ENCODE measurements around the gene GARIN5B. TPM values are rescaled to one million over a fixed set of nuclear protein-coding genes. Genes with fewer than 3 reads are reported as not detected.

The GARIN5B gene
- total and polyA plus RNA-seq, 2 of the 8 experiments (the other 6 are each of a cell fraction or from before 2014, with no cell fraction given): 0.03 TPM; not detected in 1

- Histone ChIP-seq H2BK12ac (ENCODE audit: low read depth, low read length) (peak within 1 kb of the TSS; percentile 90; the same call in 1 of the 2 replicates), H3K23me2 (ENCODE audit: low read depth, low read length) (peaks cover 12% of the 10 kb centered on the region; the same call in 1 of the 2 replicates), H3K27ac (ENCODE audit: low read depth, low read length) (no peak within 1 kb of the TSS), H3K23ac (ENCODE audit: insufficient read length) (no peak within 1 kb of the TSS), H2AK5ac (ENCODE audit: low read depth, low read length) (no peak within 1 kb of the TSS; the same call in 1 of the 2 replicates), H3K79me1 (ENCODE audit: low read depth, low read length) (no peaks in the 10 kb centered on the region), H2BK20ac (ENCODE audit: low read length) (no peak within 1 kb of the TSS), H3K4me1 (replicated peaks in 1 of 4; ENCODE audit: control insufficient read depth in 3 of 4, insufficient read depth in 4 of 4, low read length in 3 of 4) (peaks cover under 1 to 35% (median 28%) of the 10 kb centered on the region in 4 experiments), H4K91ac (replicated peaks; ENCODE audit: insufficient read length, low read length) (peak within 1 kb of the TSS; percentile 15), H4K8ac (ENCODE audit: extremely low read depth, insufficient read depth, low read length) (peak within 1 kb of the TSS; percentile 62), H3K4ac (replicated peaks; ENCODE audit: insufficient read length, low read depth, low read length) (no peak within 1 kb of the TSS), H2AFZ (ENCODE audit: low read length) (no peak within 1 kb of the TSS; the same call in 1 of the 2 replicates), H3K4me3 (ENCODE audit: extremely low read depth in 1 of 4, insufficient read depth in 2 of 4, low read depth in 3 of 4, low read length in 4 of 4) (peak within 1 kb of the TSS; percentile 24 to 71 (median 47)), H3K36me3 (ENCODE audit: control insufficient read depth in 2 of 4, insufficient read depth in 4 of 4, low read length in 3 of 4) (no peaks in the 10 kb centered on the region), H3K27me3 (replicated peaks in 1 of 4; ENCODE audit: control insufficient read depth in 3 of 4, extremely low read depth in 1 of 4, insufficient read depth in 3 of 4, low read length in 3 of 4) (peaks cover 16 to 54% (median 44%) of the 10 kb centered on the region in 4 experiments), H3K9ac (replicated peaks in 1 of 4; ENCODE audit: extremely low read depth in 1 of 4, low read depth in 3 of 4, low read length in 3 of 4) (no peak within 1 kb of the TSS), H2BK15ac (ENCODE audit: low read length) (0 out of 2 replicates have a peak within 1 kb of the TSS, but pooled peaks have one; percentile 46), H2BK5ac (ENCODE audit: low read depth, low read length) (no peak within 1 kb of the TSS; the same call in 1 of the 2 replicates), H3K14ac (ENCODE audit: insufficient read length) (no peak within 1 kb of the TSS), H4K20me1 (replicated peaks in 1 of 2; ENCODE audit: control insufficient read depth in 1 of 2, insufficient read depth in 2 of 2, low read length in 2 of 2) (no peaks in the 10 kb centered on the region), H3K9me3 (ENCODE audit: insufficient read depth in 2 of 2, low read depth in 1 of 2, low read length in 1 of 2) (no peaks in the 10 kb centered on the region), H4K5ac (ENCODE audit: insufficient read length, low read depth, low read length) (no peak within 1 kb of the TSS), H3K56ac (replicated peaks; ENCODE audit: insufficient read length, low read depth, low read length) (no peak within 1 kb of the TSS), H3K4me2 (ENCODE audit: insufficient read depth in 1 of 2, low read depth in 2 of 2, low read length in 2 of 2) (peak within 1 kb of the TSS; percentile 58 to 81), H3K18ac (ENCODE audit: extremely low read depth, low read length) (peak within 1 kb of the TSS; percentile 78), H3K79me2 (ENCODE audit: control insufficient read depth in 1 of 2, insufficient read depth in 2 of 2, low read length in 2 of 2) (no peaks in the 10 kb centered on the region), H2BK120ac (replicated peaks; ENCODE audit: low read depth, low read length) (no peak within 1 kb of the TSS)
- WGBS, 2 experiments (ENCODE audit: extremely low coverage in 1 of 2, insufficient coverage in 1 of 2, insufficient read length in 1 of 2, insufficient replicate concordance in 2 of 2, low coverage in 1 of 2, low lambda C conversion rate in 2 of 2, missing lambda C conversion rate in 1 of 2): 24% methylated on average over 9 of the region's 32 CpGs; no CpG with 5 or more reads in 1 of the 2 experiments
- CTCF ChIA-PET (ENCODE audit: partially characterized antibody): interaction anchor here (1.0 to 1.5 kb wide), 4 partner anchors 18 to 73 kb away, joined by 3 to 5 read pairs (median 4); no protein-coding TSS in a partner anchor
- FAIRE-seq: no peak
- DNase-seq (ENCODE audit: low read depth in 1 of 2, low spot score in 2 of 2): no peak
- POLR2A ChIA-PET (ENCODE audit: partially characterized antibody): interaction anchor here (0.8 to 7.1 kb wide), 8 partner anchors 13 to 109 kb away, joined by 3 to 58 read pairs (median 14); partner anchors contain the start of genes RPL28, TMEM238 and UBE2S
- TF ChIP-seq RFX5 (IDR thresholded peaks at IDR 0.05; ENCODE audit: borderline replicate concordance, low read depth, low read length) (no peak), E2F6 (IDR thresholded peaks at IDR 0.05) (no peak), NRF1 (IDR thresholded peaks at IDR 0.05; ENCODE audit: low read depth, low read length) (no peak), SUZ12 (IDR thresholded peaks at IDR 0.05; ENCODE audit: low read length) (peak; percentile 36; the same call in 1 of the 2 replicates), TCF12 (IDR thresholded peaks at IDR 0.05; ENCODE audit: low read depth, low read length) (no peak), KDM5A (IDR thresholded peaks at IDR 0.05; ENCODE audit: low read length) (no peak), SIN3A (conservative IDR thresholded peaks at IDR 0.05 in 1 of 2, IDR thresholded peaks at IDR 0.05 in 1 of 2; ENCODE audit: low read depth in 1 of 2, low read length in 2 of 2) (no peak), EZH2 (IDR thresholded peaks at IDR 0.05; ENCODE audit: low read depth, low read length, severe bottlenecking) (peak; percentile 25), JUND (IDR thresholded peaks at IDR 0.05; ENCODE audit: low read length) (no peak), PHF8 (conservative IDR thresholded peaks at IDR 0.05; ENCODE audit: low read depth, low read length) (no peak), SIRT6 (IDR thresholded peaks at IDR 0.05; ENCODE audit: low read length) (no peak)
Observed at GRCh38 chr19:55370305-55370988, 7.4 kb upstream of the GARIN5B start, which contains the start of gene IL11. TSS of gene IL11 (minus strand) at chr19:55370463. CDS start at chr19:55370310, 153 bp downstream.

Measured in H1 (cell line).